Hepatocyte (in vitro differentiated cells): ENCODE results near the gene FAXC.

Experiments used
- CTCF ChIP-seq: fragments of 200-600 bp; sonication (generic); IDR thresholded peaks from 2 replicates; pipeline ENCODE4 v1.5.1; 2016; ENCODE audit warnings: antibody characterized with exemption, mild to moderate bottlenecking; ENCODE audit not compliant: poor library complexity
- EZH2 ChIP-seq: fragments of 200-600 bp; sonication (generic); IDR thresholded peaks from 2 replicates; pipeline ENCODE4 v1.6.1; 2016; ENCODE audit warnings: antibody characterized with exemption, mild to moderate bottlenecking, borderline replicate concordance
- EZH2phosphoT487 ChIP-seq: fragments of 200-600 bp; sonication (generic); IDR thresholded peaks from one replicate; pipeline ENCODE4 v1.6.1; 2018; ENCODE audit warnings: antibody characterized with exemption, mild to moderate bottlenecking, low read depth, moderate library complexity; ENCODE audit not compliant: unreplicated experiment, severe bottlenecking

- TF ChIP-seq CTCF: no peak
- no peak for TF ChIP-seq EZH2
- no peak for TF ChIP-seq EZH2phosphoT487
Observed at GRCh38 chr6:99294786-99295185, 54.7 kb downstream of the FAXC start.
